Activated T-helper 17 cell treated with anti-CD3 and anti-CD28 coated beads, Interleukin-2, amount 50 U/mL, for 72 hours (primary cell): ENCODE results near the gene TMEM35B. TPM values are rescaled to one million over a fixed set of nuclear protein-coding genes. Genes with fewer than 3 reads are reported as not detected.
"Not testable (repeated sequence)": the region's sequence is repeated elsewhere in the genome, so short reads cannot be mapped to it uniquely, and the experiment has no call there.

ENCODE experiments used
- ATAC-seq: fragments of 150-1000 bp; cut with Tn5 transposase; replicated peaks from 2 replicates; pipeline ENCODE4 v1.10.0; 2021; ENCODE audit warnings: mild to moderate bottlenecking, moderate library complexity
- H3K27ac Mint-ChIP-seq: one replicate; pipeline ENCODE4 v1.8.0; 2022; ENCODE audit warnings: mixed read lengths
- H3K27me3 Mint-ChIP-seq: one replicate; pipeline ENCODE4 v1.8.0; 2022; ENCODE audit warnings: mixed read lengths
- H3K36me3 Mint-ChIP-seq: one replicate; pipeline ENCODE4 v1.8.0; 2022; ENCODE audit warnings: low read depth, mild to moderate bottlenecking, mixed read lengths
- H3K4me1 Mint-ChIP-seq: one replicate; pipeline ENCODE4 v1.8.0; 2022; ENCODE audit warnings: mixed read lengths
- H3K4me3 Mint-ChIP-seq: one replicate; pipeline ENCODE4 v1.8.0; 2022; ENCODE audit warnings: mild to moderate bottlenecking, mixed read lengths
- H3K9me3 Mint-ChIP-seq: one replicate; pipeline ENCODE4 v1.8.0; 2022; ENCODE audit warnings: mixed read lengths
- total RNA-seq, 2 donors: library from RNA; stranded (reverse); gene quantifications; one replicate each; pipeline ENCODE4 v1.2.3, GENCODE V29; 2022

TMEM35B gene
- total RNA-seq = 10 to 100 TPM; 13.1 to 17.3 TPM

DNA sequence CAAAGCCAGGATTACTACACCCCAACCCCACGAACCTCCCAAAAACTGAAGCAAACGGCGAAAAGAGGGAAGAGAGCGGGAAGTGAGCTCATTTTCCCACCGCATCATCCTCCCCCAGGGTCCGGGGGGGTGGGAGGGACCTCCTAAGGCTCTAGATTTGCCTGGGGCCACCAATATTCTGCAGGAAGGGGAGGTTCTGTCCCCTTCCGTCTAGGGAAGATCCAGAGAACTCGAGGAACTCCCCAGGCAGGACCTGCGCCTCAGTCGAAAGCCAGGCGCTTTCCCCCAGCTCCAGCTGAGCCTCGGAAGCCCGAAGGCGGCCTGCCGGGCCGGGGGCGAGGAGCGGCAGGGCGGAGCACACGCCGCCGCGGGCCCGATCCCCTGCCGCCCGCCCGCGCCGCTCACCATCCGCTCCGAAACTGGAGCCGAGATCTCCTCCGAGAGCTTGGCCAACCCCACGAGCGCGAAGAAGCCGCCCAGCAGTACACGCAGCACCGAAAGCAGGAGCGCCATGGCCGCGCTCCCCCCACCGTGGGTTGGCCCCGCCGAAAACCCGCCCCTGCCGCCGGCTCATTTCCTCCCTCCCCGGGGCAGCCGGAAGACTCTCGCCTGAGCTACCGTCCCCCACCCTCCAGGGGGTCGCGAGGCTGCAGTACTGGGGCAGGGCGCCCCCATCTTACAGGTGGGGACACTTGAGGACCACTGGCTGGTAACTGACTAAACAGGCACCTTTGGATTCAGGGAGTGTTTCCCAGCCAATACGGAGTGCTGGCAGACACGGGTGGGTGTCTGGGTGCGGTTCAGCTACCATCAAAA lies at the start of gene TMEM35B:
Gene TMEM35B, minus strand, starts transcription at position 555 of the 816 bp plus-strand sequence. Its CDS starts 42 bp downstream, at position 513.
- ATAC-seq = peak; percentile 95
- H3K4me3 Mint-ChIP-seq = peak within 1 kb of the TSS; percentile 97

GRCh38 chr1:35033346-35033745 lies 48.2 kb upstream of the TMEM35B start:
- Mint-ChIP-seq H3K9me3 (peaks cover 3% of the 10 kb centered on the region), H3K27ac (no peak overlapping the region), H3K4me1 (peaks cover 6% of the 10 kb centered on the region), H3K4me3 (peak overlapping the region; percentile 90), H3K36me3 (peaks cover 18% of the 10 kb centered on the region), H3K27me3 (no peaks in the 10 kb centered on the region)
- no peak for ATAC-seq

More for the DNA sequence above, at the start of gene TMEM35B:
- H3K27me3 Mint-ChIP-seq = no peaks in the 10 kb centered on the region
- no peaks in the 10 kb centered on the region for H3K9me3 Mint-ChIP-seq
- H3K27ac Mint-ChIP-seq = peak within 1 kb of the TSS; percentile 95
- H3K4me1 Mint-ChIP-seq = peaks cover 18% of the 10 kb centered on the region
- peaks cover 22% of the 10 kb centered on the region for H3K36me3 Mint-ChIP-seq

DNA sequence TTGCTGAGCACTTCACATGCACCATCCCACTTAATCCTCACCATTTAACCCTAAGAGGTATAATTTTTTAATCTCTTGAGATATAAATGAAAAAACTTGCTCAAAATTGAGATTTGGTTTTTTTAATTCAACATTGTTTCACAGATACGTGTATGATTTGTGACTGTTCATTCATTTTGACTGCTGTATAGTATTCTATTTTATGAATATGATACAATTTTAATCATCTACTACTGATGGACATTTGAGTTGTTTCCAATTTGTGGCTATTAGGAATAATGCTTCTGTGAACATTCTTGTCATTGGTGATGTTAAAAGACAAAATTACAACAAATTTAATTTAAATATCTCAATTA lies 47.2 kb upstream of the TMEM35B start:
- H3K4me3 Mint-ChIP-seq = peak overlapping the region; percentile 90
- peaks cover 23% of the 10 kb centered on the region for H3K36me3 Mint-ChIP-seq
- H3K4me1 Mint-ChIP-seq = peaks cover 6% of the 10 kb centered on the region
- peaks cover 3% of the 10 kb centered on the region for H3K9me3 Mint-ChIP-seq
- H3K27me3 Mint-ChIP-seq = no peaks in the 10 kb centered on the region
- no peak for ATAC-seq
- peak overlapping the region; percentile 96 for H3K27ac Mint-ChIP-seq

GRCh38 chr1:35030756-35031446 lies 45.8 kb upstream of the TMEM35B start:
- Mint-ChIP-seq H3K4me1 (peaks cover 6% of the 10 kb centered on the region), H3K4me3 (peak overlapping the region; percentile 90), H3K27ac (peak overlapping the region; percentile 96), H3K36me3 (peaks cover 34% of the 10 kb centered on the region), H3K27me3 (no peaks in the 10 kb centered on the region), H3K9me3 (peaks cover 3% of the 10 kb centered on the region)
- ATAC-seq = peak; percentile 63

DNA sequence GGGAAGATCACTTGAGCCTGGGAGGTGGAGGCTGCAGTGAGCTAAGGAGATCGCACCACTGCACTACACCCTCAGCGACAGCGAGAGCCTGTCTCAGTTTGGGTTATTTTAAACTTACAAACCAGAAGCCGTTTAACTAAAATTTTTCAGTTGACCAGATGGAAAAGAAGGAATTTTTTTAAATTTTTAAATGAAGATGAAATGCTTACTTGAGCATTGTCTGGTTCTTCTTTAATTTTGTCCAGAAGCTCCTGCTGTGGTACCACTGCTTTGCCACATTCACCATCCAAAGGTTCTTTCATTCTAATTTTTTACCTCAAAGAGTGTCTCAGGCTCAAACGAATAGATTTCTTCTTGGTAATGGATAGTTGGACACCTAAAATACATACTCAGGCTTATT lies 45.2 kb upstream of the TMEM35B start:
- Mint-ChIP-seq H3K9me3 (peaks cover 3% of the 10 kb centered on the region), H3K27me3 (no peaks in the 10 kb centered on the region), H3K36me3 (peaks cover 39% of the 10 kb centered on the region), H3K27ac (peak overlapping the region; percentile 96), H3K4me1 (peaks cover 11% of the 10 kb centered on the region), H3K4me3 (peak overlapping the region; percentile 90)
- ATAC-seq = no peak

DNA sequence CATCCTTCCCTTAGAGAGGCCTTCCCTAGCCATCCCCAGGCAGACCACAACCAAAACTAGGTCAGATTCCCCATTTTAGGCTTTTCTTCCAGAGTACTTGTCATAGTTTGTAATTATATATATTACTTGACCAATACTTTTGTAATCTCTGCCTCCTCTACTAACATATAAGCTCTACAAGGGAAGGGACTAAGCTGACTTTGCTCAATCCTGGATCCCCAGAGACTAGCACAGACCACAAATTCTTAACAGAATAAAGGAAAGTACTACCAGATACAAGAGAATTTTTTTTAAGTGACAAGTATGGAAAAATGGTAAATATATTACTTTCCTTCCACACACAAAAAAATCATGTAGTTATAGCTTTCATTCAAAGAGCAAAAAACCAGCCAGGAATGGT lies 44.6 kb upstream of the TMEM35B start:
- peaks cover 39% of the 10 kb centered on the region for H3K36me3 Mint-ChIP-seq
- H3K4me3 Mint-ChIP-seq = peak overlapping the region; percentile 90
- peaks cover 3% of the 10 kb centered on the region for H3K9me3 Mint-ChIP-seq
- H3K27me3 Mint-ChIP-seq = no peaks in the 10 kb centered on the region
- H3K4me1 Mint-ChIP-seq = peaks cover 11% of the 10 kb centered on the region
- peak overlapping the region; percentile 96 for H3K27ac Mint-ChIP-seq
- ATAC-seq = no peak

GRCh38 chr1:35016406-35016805 lies 31.3 kb upstream of the TMEM35B start:
- no peaks in the 10 kb centered on the region for H3K4me1 Mint-ChIP-seq
- no peak overlapping the region for H3K27ac Mint-ChIP-seq
- ATAC-seq = no peak
- no peak overlapping the region for H3K4me3 Mint-ChIP-seq
- H3K27me3 Mint-ChIP-seq = no peaks in the 10 kb centered on the region
- H3K36me3 Mint-ChIP-seq = peaks cover 65% of the 10 kb centered on the region
- H3K9me3 Mint-ChIP-seq = no peaks in the 10 kb centered on the region

DNA sequence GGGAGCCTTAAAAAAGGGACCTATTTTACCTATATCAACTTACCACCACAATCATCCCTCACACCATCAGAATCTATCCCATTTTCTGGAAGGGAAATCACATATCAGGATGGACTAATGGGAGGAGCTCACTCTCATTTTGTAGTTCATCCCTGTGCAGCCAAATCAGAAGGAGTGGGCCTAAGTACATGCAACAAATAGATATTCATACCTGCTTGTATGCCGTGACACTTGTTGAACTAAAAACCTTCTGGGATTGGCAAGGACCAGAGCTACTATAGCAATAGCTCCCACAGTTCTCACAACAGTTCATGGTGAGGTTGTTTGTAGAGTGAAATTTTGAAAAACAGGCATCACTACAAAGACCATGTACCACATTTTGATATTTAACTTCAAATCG lies 29.3 kb upstream of the TMEM35B start:
- Mint-ChIP-seq H3K36me3 (peaks cover 68% of the 10 kb centered on the region), H3K27me3 (no peaks in the 10 kb centered on the region), H3K4me1 (no peaks in the 10 kb centered on the region), H3K9me3 (no peaks in the 10 kb centered on the region), H3K27ac (no peak overlapping the region), H3K4me3 (no peak overlapping the region)
- ATAC-seq = no peak

DNA sequence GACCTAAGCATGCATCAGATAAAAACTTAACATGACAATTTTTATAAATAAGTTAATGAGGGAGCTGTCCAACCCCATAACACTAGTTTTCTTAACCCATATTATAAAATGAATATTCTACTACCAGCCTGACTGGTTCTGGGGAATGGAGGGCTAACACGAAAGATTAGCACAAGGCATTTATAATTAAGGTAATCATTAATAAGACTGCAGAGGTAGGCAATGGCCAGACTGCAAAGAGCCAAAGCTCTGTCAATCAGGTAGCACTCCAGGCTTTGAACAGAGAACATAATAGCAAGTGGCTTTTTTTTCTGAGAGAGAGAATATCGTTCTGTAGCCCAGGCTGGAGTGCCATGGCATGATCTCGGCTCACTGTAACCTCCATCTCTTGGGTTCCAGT lies 20.6 kb upstream of the TMEM35B start:
- Mint-ChIP-seq H3K27me3 (no peaks in the 10 kb centered on the region), H3K9me3 (no peaks in the 10 kb centered on the region), H3K4me3 (no peak overlapping the region), H3K36me3 (peaks cover 81% of the 10 kb centered on the region), H3K4me1 (no peaks in the 10 kb centered on the region), H3K27ac (no peak overlapping the region)
- ATAC-seq = no peak

GRCh38 chr1:35001743-35002142 lies 16.6 kb upstream of the TMEM35B start:
- no peaks in the 10 kb centered on the region for H3K9me3 Mint-ChIP-seq
- H3K27ac Mint-ChIP-seq = no peak overlapping the region
- no peak overlapping the region for H3K4me3 Mint-ChIP-seq
- H3K4me1 Mint-ChIP-seq = peaks cover 4% of the 10 kb centered on the region
- H3K36me3 Mint-ChIP-seq = peaks cover 80% of the 10 kb centered on the region
- H3K27me3 Mint-ChIP-seq = no peaks in the 10 kb centered on the region
- ATAC-seq = no peak

- peaks cover 23% of the 10 kb centered on the region for H3K36me3 Mint-ChIP-seq
- peaks cover 4% of the 10 kb centered on the region for H3K4me1 Mint-ChIP-seq
- no peaks in the 10 kb centered on the region for H3K27me3 Mint-ChIP-seq
- no peaks in the 10 kb centered on the region for H3K9me3 Mint-ChIP-seq
- no peak for ATAC-seq
- no peak overlapping the region for H3K4me3 Mint-ChIP-seq
- H3K27ac Mint-ChIP-seq = no peak overlapping the region
Observed at GRCh38 chr1:34994878-34995277, 9.7 kb upstream of the TMEM35B start.

- ATAC-seq = no peak
- Mint-ChIP-seq H3K27me3 (no peaks in the 10 kb centered on the region), H3K36me3 (peaks cover 26% of the 10 kb centered on the region), H3K4me3 (no peak overlapping the region), H3K4me1 (peaks cover 12% of the 10 kb centered on the region), H3K27ac (no peak overlapping the region), H3K9me3 (no peaks in the 10 kb centered on the region)
Observed at GRCh38 chr1:34988581-34988980, 3.4 kb upstream of the TMEM35B start.

- no peak overlapping the region for H3K27ac Mint-ChIP-seq
- peaks cover 26% of the 10 kb centered on the region for H3K36me3 Mint-ChIP-seq
- no peak overlapping the region for H3K4me3 Mint-ChIP-seq
- no peaks in the 10 kb centered on the region for H3K27me3 Mint-ChIP-seq
- ATAC-seq = no peak
- peaks cover 12% of the 10 kb centered on the region for H3K4me1 Mint-ChIP-seq
- no peaks in the 10 kb centered on the region for H3K9me3 Mint-ChIP-seq
Observed at GRCh38 chr1:34988147-34988546, 3.0 kb upstream of the TMEM35B start.

GRCh38 chr1:34987018-34987417 lies 1.9 kb upstream of the TMEM35B start:
- ATAC-seq = no peak
- Mint-ChIP-seq H3K4me1 (peaks cover 18% of the 10 kb centered on the region), H3K27ac (no peak overlapping the region), H3K27me3 (no peaks in the 10 kb centered on the region), H3K9me3 (no peaks in the 10 kb centered on the region), H3K36me3 (peaks cover 26% of the 10 kb centered on the region), H3K4me3 (no peak overlapping the region)

GRCh38 chr1:34985609-34985904 lies 410 bp upstream of the TMEM35B start:
- Mint-ChIP-seq H3K4me3 (peak overlapping the region; percentile 97), H3K36me3 (peaks cover 26% of the 10 kb centered on the region), H3K27ac (peak overlapping the region; percentile 95), H3K4me1 (peaks cover 18% of the 10 kb centered on the region)
- not testable (repeated sequence) for H3K9me3 Mint-ChIP-seq, H3K27me3 Mint-ChIP-seq
- ATAC-seq = peak; percentile 27
